Psoas muscle (tissue), 8 donors: ENCODE data around the gene GALM. TPM values are rescaled to one million over a fixed set of nuclear protein-coding genes. Genes with fewer than 3 reads are reported as not detected.

Source experiments
- ATAC-seq, 4 donors: fragments of 200-7000 bp; cut with Tn5 transposase; one replicate each; pipeline ENCODE4 v1.9.1; 2020; ENCODE audit warnings: moderate library complexity in 3 of 4, mild to moderate bottlenecking in 2 of 4
- DNase-seq, 2 donors: peaks; one replicate each; pipeline ENCODE4 v3.0.0-alpha.2; 2020
- H3K27ac ChIP-seq: fragments of 200-600 bp; one replicate; pipeline ENCODE4 v1.8.0; 2022
- H3K27me3 ChIP-seq, 3 donors: fragments of 200-600 bp in 1 of 3; one replicate each; pipeline versions ENCODE4 v1.6.1 to v1.8.0; 2013 to 2022; ENCODE audit warnings: low read length in 2 of 3, mild to moderate bottlenecking in 2 of 3, moderate library complexity in 1 of 3; ENCODE audit not compliant: insufficient read depth in 3 of 3
- H3K36me3 ChIP-seq, 2 donors: fragments of 200-600 bp in 1 of 2; one replicate each; pipeline versions ENCODE4 v1.6.1 to v1.8.0; 2013 to 2022; ENCODE audit warnings: low read depth in 1 of 2, mild to moderate bottlenecking in 1 of 2, moderate library complexity in 1 of 2; ENCODE audit not compliant: insufficient read depth in 1 of 2
- H3K4me1 ChIP-seq: fragments of 200-600 bp; one replicate; pipeline ENCODE4 v1.8.0; 2022
- H3K4me3 ChIP-seq: fragments of 200-600 bp; one replicate; pipeline ENCODE4 v1.8.0; 2022; ENCODE audit warnings: mild to moderate bottlenecking
- H3K9me3 ChIP-seq: fragments of 200-600 bp; one replicate; pipeline ENCODE4 v1.8.0; 2022
- CTCF ChIP-seq: fragments of 200-600 bp; IDR thresholded peaks from one replicate; pipeline ENCODE4 v1.8.0; 2022; ENCODE audit warnings: antibody characterized with exemption
- WGBS, 3 donors: extraction: QIAGEN DNeasy Blood & Tissue Kit; methylation state at CpG; one replicate each; pipeline versions ENCODE4 v1.1.6 to v1.1.7; 2013; 5-methylcytosine and 5-hydroxymethylcytosine counted together
- intact Hi-C, 2 donors: fragments of 100-400 bp; cut with DNase I; formaldehyde crosslinking; loops; one replicate each; pipeline versions ENCODE4 v1.11.0 to v1.14.2; 2022
- polyA plus RNA-seq, 3 donors: library from polyadenylated mRNA; stranded (reverse); fragments of 200-250 nt; gene quantifications; one replicate each; pipeline ENCODE4 v1.2.3, GENCODE V29; 2013
- total RNA-seq, 4 donors: library from RNA; stranded (reverse); fragmentation: NEBNext Ultra II Directional in 2 of 4; extraction: Animal tissue kit (Norgen Biotek cat#: 25700) in 2 of 4; gene quantifications; one replicate each; pipeline versions ENCODE4 v1.2.1 to v1.2.4, GENCODE V29; 2021 to 2023
- donor health status: healthy with polysubstance abuse.
- donor health status: DM: no; HTN: no; CAD: no; lungs with moderate emphysema.
- donor health status: Bipolar disorder and iron deficiency.
- donor health status: healthy.
- donor health status: DM: yes; HTN: yes; CAD: no.
- donor health status: DM: no; HTN: no; CAD: no.
- donor health status: DM: no; HTN: no; CAD: no.
- donor health status: DM: yes; HTN: yes; CAD: no.

The GALM gene
- total and polyA plus RNA-seq, 7 donors = 2.0 to 16.1 (median 5.4) TPM

- no peaks in the 10 kb centered on the region for H3K9me3 ChIP-seq
- no peak overlapping the region for H3K27ac ChIP-seq
Measured at GRCh38 chr2:38747007-38747424, 81.1 kb downstream of the GALM start.

GRCh38 chr2:38747819-38748218 lies 81.9 kb downstream of the GALM start:
- TF ChIP-seq CTCF = no peak
- no peaks in the 10 kb centered on the region for H3K27me3 ChIP-seq
- H3K4me3 ChIP-seq = no peak overlapping the region
- ATAC-seq = no peak
- peaks cover 14 to 72% of the 10 kb centered on the region in 2 donors for H3K36me3 ChIP-seq
- no peak for DNase-seq
- no peaks in the 10 kb centered on the region for H3K9me3 ChIP-seq
- 77 to 83% (median 78%) methylated on average over 5 of the region's 5 CpGs for WGBS, 3 donors
- H3K27ac ChIP-seq = no peak overlapping the region
- intact Hi-C loops = loop anchor here in 1 of 2 donors (10.0 kb wide), 1 partner anchor 373 kb away; the partner anchor contains the start of gene ATL2
- peaks cover 45% of the 10 kb centered on the region for H3K4me1 ChIP-seq

More at GRCh38 chr2:38747007-38747424, 81.1 kb downstream of the GALM start:
- Histone ChIP-seq H3K36me3 (peaks cover 14 to 80% of the 10 kb centered on the region in 2 donors), H3K4me3 (no peak overlapping the region), H3K27me3 (no peaks in the 10 kb centered on the region), H3K4me1 (peaks cover 45% of the 10 kb centered on the region)
- DNase-seq (no peak), ATAC-seq (no peak)
- WGBS, 3 donors = 70 to 81% (median 73%) methylated on average over 4 of the region's 4 CpGs
- intact Hi-C loops = loop anchor here in 1 of 2 donors (10.0 kb wide), 1 partner anchor 372 kb away; the partner anchor contains the start of gene ATL2
- no peak for TF ChIP-seq CTCF

GRCh38 chr2:38748391-38748790 lies 82.5 kb downstream of the GALM start:
- no peak for ATAC-seq
- Histone ChIP-seq H3K36me3 (peaks cover 14 to 66% of the 10 kb centered on the region in 2 donors), H3K9me3 (no peaks in the 10 kb centered on the region), H3K4me3 (peak overlapping the region; percentile 98), H3K4me1 (peaks cover 44% of the 10 kb centered on the region), H3K27ac (no peak overlapping the region), H3K27me3 (no peaks in the 10 kb centered on the region)
- WGBS, 3 donors = 79 to 89% (median 83%) methylated on average over 9 of the region's 9 CpGs
- no peak for TF ChIP-seq CTCF
- intact Hi-C loops = loop anchor here in 1 of 2 donors (10.0 kb wide), 1 partner anchor 374 kb away; the partner anchor contains the start of gene ATL2
- no peak for DNase-seq

- intact Hi-C loops = loop anchor here in 1 of 2 donors (10.0 kb wide), 1 partner anchor 374 kb away; the partner anchor contains the start of gene ATL2
- Histone ChIP-seq H3K4me3 (peak overlapping the region; percentile 98), H3K27ac (peak overlapping the region; percentile 100), H3K36me3 (peaks cover 12 to 58% of the 10 kb centered on the region in 2 donors), H3K9me3 (no peaks in the 10 kb centered on the region), H3K4me1 (peaks cover 36% of the 10 kb centered on the region), H3K27me3 (no peaks in the 10 kb centered on the region)
- 59 to 67% (median 63%) methylated on average over 26 of the region's 26 CpGs for WGBS, 3 donors
- DNase-seq (no peak), ATAC-seq (no peak)
- TF ChIP-seq CTCF = no peak
Measured at GRCh38 chr2:38748943-38749804, 83.3 kb downstream of the GALM start.
